Activated T-helper 1 cell treated with anti-CD3 and anti-CD28 coated beads, Interleukin-2, amount 50 U/mL, for 16 hours (primary cell): Measurements from ENCODE around the gene PCSK2.

Source experiments
- DNase-seq, 2 donors: peaks; one replicate each; pipeline ENCODE4 v3.0.0-alpha.2; 2020; ENCODE audit warnings: low read depth in 1 of 2, low spot score in 1 of 2

PCSK2 gene

GRCh38 chr20:17248224-17248623, 21.4 kb downstream of the PCSK2 start:
- DNase-seq, result no peak

- no peak for DNase-seq
These were observed 35.9 kb downstream of the PCSK2 start for GRCh38 chr20:17262786-17263185.

GRCh38 chr20:17273717-17274116, 46.9 kb downstream of the PCSK2 start:
- no peak for DNase-seq

- no peak for DNase-seq
These were observed 49.3 kb downstream of the PCSK2 start for GRCh38 chr20:17276101-17276500.

GRCh38 chr20:17281478-17281877, 54.6 kb downstream of the PCSK2 start:
- DNase-seq, result no peak

- no peak for DNase-seq
These were observed 55.7 kb downstream of the PCSK2 start for GRCh38 chr20:17282501-17282900.

- no peak for DNase-seq
These were observed 60.7 kb downstream of the PCSK2 start for GRCh38 chr20:17287503-17287902.

GRCh38 chr20:17287998-17288397, 61.2 kb downstream of the PCSK2 start:
- no peak for DNase-seq

- no peak for DNase-seq
These were observed 68.4 kb downstream of the PCSK2 start for GRCh38 chr20:17295151-17295726.

- no peak for DNase-seq
These were observed 69.2 kb downstream of the PCSK2 start for GRCh38 chr20:17295991-17296390.

GRCh38 chr20:17298171-17298570, 71.3 kb downstream of the PCSK2 start:
- no peak for DNase-seq

GRCh38 chr20:17298751-17299150, 71.9 kb downstream of the PCSK2 start:
- DNase-seq, result no peak

GRCh38 chr20:17300113-17300512, 73.3 kb downstream of the PCSK2 start:
- no peak for DNase-seq

- no peak for DNase-seq
These were observed 77.9 kb downstream of the PCSK2 start for GRCh38 chr20:17304774-17305173.

- DNase-seq, result no peak
These were observed 79.6 kb downstream of the PCSK2 start for GRCh38 chr20:17306427-17306826.

- no peak for DNase-seq
These were observed 87.4 kb downstream of the PCSK2 start for GRCh38 chr20:17314264-17314663.

GRCh38 chr20:17315407-17316231, 88.8 kb downstream of the PCSK2 start:
- no peak for DNase-seq

GRCh38 chr20:17316316-17317038, 89.6 kb downstream of the PCSK2 start:
- no peak for DNase-seq

- no peak for DNase-seq
These were observed 90.5 kb downstream of the PCSK2 start for GRCh38 chr20:17317341-17317740.

GRCh38 chr20:17320456-17320855, 93.6 kb downstream of the PCSK2 start:
- DNase-seq, result no peak

GRCh38 chr20:17326096-17326495, 99.3 kb downstream of the PCSK2 start:
- DNase-seq, result no peak
